Esophagus (tissue), 2 donors: Measurements from ENCODE around the gene MAT1A. TPM values are rescaled to one million over a fixed set of nuclear protein-coding genes. Genes with fewer than 3 reads are reported as not detected.

Source experiments
- H3K27ac ChIP-seq, 2 donors: one replicate each; pipeline ENCODE4 v1.5.1; 2013; ENCODE audit warnings: low read depth in 2 of 2, mild to moderate bottlenecking in 2 of 2, inconsistent platforms in 1 of 2, low read length in 1 of 2, moderate library complexity in 1 of 2
- H3K27me3 ChIP-seq, 2 donors: one replicate each; pipeline ENCODE4 v1.6.1; 2013; ENCODE audit warnings: low read length in 2 of 2, control low read depth in 1 of 2, mild to moderate bottlenecking in 1 of 2; ENCODE audit not compliant: insufficient read depth in 2 of 2, control insufficient read depth in 1 of 2
- H3K36me3 ChIP-seq, 2 donors: one replicate each; pipeline ENCODE4 v1.6.1; 2013; ENCODE audit warnings: low read length in 1 of 2; ENCODE audit not compliant: control insufficient read depth in 2 of 2, insufficient read depth in 2 of 2
- H3K4me1 ChIP-seq, 2 donors: one replicate each; pipeline ENCODE4 v1.6.1; 2013; ENCODE audit warnings: low read length in 1 of 2; ENCODE audit not compliant: control insufficient read depth in 2 of 2, insufficient read depth in 2 of 2
- H3K4me3 ChIP-seq, 2 donors: one replicate each; pipeline ENCODE4 v1.5.1; 2013; ENCODE audit warnings: low read length in 2 of 2, mild to moderate bottlenecking in 2 of 2, low read depth in 1 of 2, moderate library complexity in 1 of 2
- H3K9me3 ChIP-seq, 2 donors: one replicate each; pipeline ENCODE4 v1.6.1; 2013; ENCODE audit warnings: mild to moderate bottlenecking in 2 of 2, low read depth in 1 of 2, low read length in 1 of 2, moderate library complexity in 1 of 2; ENCODE audit not compliant: control insufficient read depth in 2 of 2, insufficient read depth in 1 of 2
- WGBS, 2 donors: extraction: QIAGEN DNeasy Blood & Tissue Kit; methylation state at CpG; one replicate each; pipeline ENCODE4 v1.1.7; 2013; 5-methylcytosine and 5-hydroxymethylcytosine counted together
- polyA plus RNA-seq, 2 donors: library from polyadenylated mRNA; stranded (reverse); fragments of 200-250 nt; gene quantifications; one replicate each; pipeline ENCODE4 v1.2.3, GENCODE V29; 2013
- donor health status: healthy with polysubstance abuse.
- donor health status: Bipolar disorder and iron deficiency.

The MAT1A gene
- polyA plus RNA-seq, result under 1 TPM; 0.14 to 0.22 TPM

GRCh38 chr10:80289451-80290287 is at the start of gene MAT1A:
Gene MAT1A (minus strand): TSS chr10:80289658. CDS start chr10:80289423, 235 bp downstream.
- H3K9me3 ChIP-seq, result no peaks in the 10 kb centered on the region
- no peak within 1 kb of the TSS for H3K4me3 ChIP-seq
- H3K36me3 ChIP-seq, result no peaks in the 10 kb centered on the region
- WGBS, 2 donors, result 16 to 22% methylated on average over 9 of the region's 9 CpGs
- peak within 1 kb of the TSS; percentile 46 to 60 for H3K27ac ChIP-seq
- no peaks in the 10 kb centered on the region for H3K27me3 ChIP-seq
- no peaks in the 10 kb centered on the region for H3K4me1 ChIP-seq

- no peaks in the 10 kb centered on the region for H3K27me3 ChIP-seq
- H3K36me3 ChIP-seq, result no peaks in the 10 kb centered on the region
- H3K4me1 ChIP-seq, result no peaks in the 10 kb centered on the region
- no peak overlapping the region for H3K4me3 ChIP-seq
- no peaks in the 10 kb centered on the region for H3K9me3 ChIP-seq
- 90 to 97% methylated on average over 1 of the region's 1 CpG for WGBS, 2 donors
- no peak overlapping the region for H3K27ac ChIP-seq
Observed at GRCh38 chr10:80333983-80334382, 44.5 kb upstream of the MAT1A start.

GRCh38 chr10:80324891-80325364 is 35.5 kb upstream of the MAT1A start:
- 61 to 73% methylated on average over 6 of the region's 6 CpGs for WGBS, 2 donors
- Histone ChIP-seq H3K36me3 (no peaks in the 10 kb centered on the region), H3K4me3 (no peak overlapping the region), H3K27me3 (no peaks in the 10 kb centered on the region), H3K9me3 (no peaks in the 10 kb centered on the region), H3K4me1 (no peaks in the 10 kb centered on the region), H3K27ac (no peak overlapping the region)

GRCh38 chr10:80324086-80324485 is 34.6 kb upstream of the MAT1A start:
- Histone ChIP-seq H3K9me3 (no peaks in the 10 kb centered on the region), H3K36me3 (no peaks in the 10 kb centered on the region), H3K4me1 (no peaks in the 10 kb centered on the region), H3K4me3 (no peak overlapping the region), H3K27me3 (no peaks in the 10 kb centered on the region), H3K27ac (no peak overlapping the region)
- WGBS, 2 donors, result 43 to 56% methylated on average over 1 of the region's 1 CpG

GRCh38 chr10:80323311-80323710 is 33.9 kb upstream of the MAT1A start:
- no peaks in the 10 kb centered on the region for H3K36me3 ChIP-seq
- no peaks in the 10 kb centered on the region for H3K4me1 ChIP-seq
- H3K4me3 ChIP-seq, result no peak overlapping the region
- no peaks in the 10 kb centered on the region for H3K27me3 ChIP-seq
- no peak overlapping the region for H3K27ac ChIP-seq
- no peaks in the 10 kb centered on the region for H3K9me3 ChIP-seq
- 62 to 65% methylated on average over 3 of the region's 3 CpGs for WGBS, 2 donors

- no peaks in the 10 kb centered on the region for H3K36me3 ChIP-seq
- H3K4me3 ChIP-seq, result no peak overlapping the region
- H3K9me3 ChIP-seq, result no peaks in the 10 kb centered on the region
- H3K4me1 ChIP-seq, result no peaks in the 10 kb centered on the region
- 45 to 75% methylated on average over 1 of the region's 1 CpG for WGBS, 2 donors
- H3K27me3 ChIP-seq, result no peaks in the 10 kb centered on the region
- no peak overlapping the region for H3K27ac ChIP-seq
Observed at GRCh38 chr10:80322711-80323110, 33.3 kb upstream of the MAT1A start.

- 70 to 71% methylated on average over 2 of the region's 2 CpGs for WGBS, 2 donors
- Histone ChIP-seq H3K27me3 (no peaks in the 10 kb centered on the region), H3K27ac (no peak overlapping the region), H3K36me3 (no peaks in the 10 kb centered on the region), H3K9me3 (no peaks in the 10 kb centered on the region), H3K4me3 (no peak overlapping the region), H3K4me1 (no peaks in the 10 kb centered on the region)
Observed at GRCh38 chr10:80322158-80322557, 32.7 kb upstream of the MAT1A start.

- 80 to 82% methylated on average over 5 of the region's 5 CpGs for WGBS, 2 donors
- Histone ChIP-seq H3K27ac (no peak overlapping the region), H3K4me1 (no peaks in the 10 kb centered on the region), H3K4me3 (no peak overlapping the region), H3K36me3 (no peaks in the 10 kb centered on the region), H3K9me3 (no peaks in the 10 kb centered on the region), H3K27me3 (no peaks in the 10 kb centered on the region)
Observed at GRCh38 chr10:80321183-80321582, 31.7 kb upstream of the MAT1A start.

GRCh38 chr10:80320377-80320776 is 30.9 kb upstream of the MAT1A start:
- Histone ChIP-seq H3K9me3 (no peaks in the 10 kb centered on the region), H3K27me3 (no peaks in the 10 kb centered on the region), H3K27ac (no peak overlapping the region)

GRCh38 chr10:80319725-80320290 is 30.4 kb upstream of the MAT1A start:
- Histone ChIP-seq H3K27ac (no peak overlapping the region), H3K9me3 (no peaks in the 10 kb centered on the region), H3K27me3 (no peaks in the 10 kb centered on the region), H3K4me3 (no peak overlapping the region), H3K36me3 (no peaks in the 10 kb centered on the region), H3K4me1 (no peaks in the 10 kb centered on the region)
- WGBS, 2 donors, result 90 to 93% methylated on average over 2 of the region's 2 CpGs

More at GRCh38 chr10:80320377-80320776, 30.9 kb upstream of the MAT1A start:
- H3K4me3 ChIP-seq, result no peak overlapping the region
- H3K4me1 ChIP-seq, result no peaks in the 10 kb centered on the region
- H3K36me3 ChIP-seq, result no peaks in the 10 kb centered on the region
